Activated naive CD4-positive, alpha-beta T cell (primary cell): ENCODE results near the gene CELF2.
"Not testable (repeated sequence)": the region's sequence is repeated elsewhere in the genome, so short reads cannot be mapped to it uniquely, and the experiment has no call there.

Source experiments
- DNase-seq, 4 experiments: peaks; one replicate each; lab custom pipeline; 2025; lab: John Stamatoyannopoulos, UW

Gene CELF2

DNA sequence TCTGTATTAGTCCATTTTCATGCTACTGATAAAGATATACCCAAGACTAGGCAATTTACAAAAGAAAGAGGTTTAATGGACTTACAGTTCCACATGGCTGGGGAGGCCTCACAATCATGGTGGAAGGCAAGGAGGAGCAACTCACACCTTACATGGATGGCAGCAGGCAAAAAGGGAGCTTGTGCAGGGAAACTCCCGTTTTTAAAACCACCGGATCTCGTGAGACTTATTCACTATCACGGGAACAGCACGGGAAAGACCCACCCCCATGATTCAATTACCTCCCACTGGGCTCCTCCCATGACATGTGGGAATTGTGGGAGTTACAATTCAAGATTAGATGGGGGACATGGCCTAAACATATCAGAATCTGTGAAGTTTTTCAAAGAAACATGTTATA lies 329.9 kb downstream of the CELF2 start:
- DNase-seq: not testable (repeated sequence)

DNA sequence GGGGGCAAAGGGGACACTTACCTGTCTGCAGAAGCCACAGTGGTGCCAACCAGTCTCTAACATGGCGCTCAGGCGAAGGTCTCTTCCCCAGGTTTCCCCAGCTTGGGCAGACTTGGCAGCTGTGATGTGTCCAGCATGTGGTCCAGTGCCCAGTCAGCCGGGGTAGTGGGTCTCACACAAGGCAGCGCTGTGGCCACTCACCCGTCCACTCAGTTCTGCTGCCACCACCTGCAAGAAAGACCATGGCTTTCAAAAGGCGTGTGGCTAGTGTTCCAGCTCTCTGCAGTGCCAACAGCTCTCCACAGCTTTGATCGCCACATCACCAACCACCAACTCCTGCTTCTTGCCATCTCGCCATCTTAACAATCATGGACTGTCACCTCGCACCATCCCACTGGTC lies 334.1 kb downstream of the CELF2 start:
- DNase-seq: no peak

DNA sequence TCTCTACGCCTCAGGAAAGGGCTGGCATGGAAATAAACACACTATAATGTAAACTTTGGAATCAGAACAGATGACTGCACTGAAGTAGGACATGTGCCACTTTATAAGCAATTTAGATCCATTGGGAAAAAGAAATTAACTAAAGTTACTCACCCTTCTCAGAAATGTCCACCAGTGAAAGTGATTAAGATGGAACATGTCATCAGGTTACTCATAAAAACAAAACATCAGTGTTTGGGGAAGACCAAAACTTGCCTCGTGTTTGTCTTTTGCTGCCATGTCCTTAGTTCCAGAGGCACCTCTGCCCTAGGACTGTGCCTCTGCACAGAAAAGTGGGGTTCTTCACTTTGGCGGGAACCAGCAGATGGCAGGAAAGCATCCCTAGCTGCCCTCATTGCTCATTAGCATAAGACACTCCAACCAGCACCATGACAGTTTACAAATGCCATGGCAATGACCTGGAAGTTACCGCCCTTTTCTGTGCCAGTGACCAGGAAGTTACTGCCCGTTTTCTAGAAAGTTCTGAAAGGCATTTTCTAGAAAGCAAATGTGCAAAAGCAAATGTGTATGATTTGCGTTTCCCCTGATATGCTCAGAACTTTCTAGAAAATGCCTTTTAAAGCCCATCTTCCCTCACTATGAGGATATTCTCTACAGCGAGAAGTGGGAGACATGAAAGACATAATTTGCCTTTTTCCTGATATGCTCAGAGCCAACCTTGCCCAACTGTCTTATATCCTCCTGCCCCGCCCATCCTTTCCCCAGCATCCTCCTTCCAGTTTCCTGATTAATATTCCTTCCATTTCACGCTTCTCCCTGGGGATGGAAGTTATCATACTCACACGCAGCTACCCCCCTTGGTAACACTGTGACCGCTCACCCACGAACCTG lies 335.6 kb downstream of the CELF2 start:
- DNase-seq: no peak

DNA sequence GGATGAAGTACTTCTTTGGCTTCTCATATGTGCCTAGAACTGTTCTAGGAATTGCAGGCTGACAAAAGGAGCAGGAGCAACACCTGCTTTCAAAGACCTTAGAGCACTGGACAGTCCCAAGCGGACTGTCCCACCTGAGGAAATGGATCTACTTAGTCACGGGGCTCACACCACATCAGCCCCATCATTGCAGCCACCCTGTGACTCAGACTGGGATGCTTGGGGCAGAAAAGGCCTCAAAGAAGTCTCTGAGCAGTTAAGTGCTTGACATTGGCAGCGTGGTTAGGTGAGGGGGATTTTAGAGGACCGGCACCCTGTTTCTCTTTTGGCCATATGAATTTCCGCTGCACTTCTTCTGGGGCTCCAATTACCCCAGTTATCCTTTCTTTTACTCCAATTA lies 337.2 kb downstream of the CELF2 start:
- no peak for DNase-seq

DNA sequence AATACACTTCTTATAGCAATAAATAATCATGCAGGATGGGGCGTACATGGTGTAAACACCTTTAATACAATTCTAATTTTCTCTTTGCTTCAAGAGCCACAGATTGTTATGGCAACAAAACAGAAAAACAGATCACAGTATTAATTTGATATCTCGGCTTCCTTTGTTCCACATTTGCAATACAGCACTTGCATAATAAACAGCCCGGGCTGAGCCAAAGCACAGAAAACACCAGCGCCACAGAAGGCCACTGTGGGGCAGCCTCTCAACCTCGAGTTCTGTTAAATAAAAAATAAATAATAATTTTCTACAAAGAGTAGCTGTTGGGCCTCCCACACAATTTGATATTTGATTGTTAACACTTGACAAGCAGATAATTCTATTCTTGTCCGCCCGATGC lies 337.9 kb downstream of the CELF2 start:
- no peak for DNase-seq

DNA sequence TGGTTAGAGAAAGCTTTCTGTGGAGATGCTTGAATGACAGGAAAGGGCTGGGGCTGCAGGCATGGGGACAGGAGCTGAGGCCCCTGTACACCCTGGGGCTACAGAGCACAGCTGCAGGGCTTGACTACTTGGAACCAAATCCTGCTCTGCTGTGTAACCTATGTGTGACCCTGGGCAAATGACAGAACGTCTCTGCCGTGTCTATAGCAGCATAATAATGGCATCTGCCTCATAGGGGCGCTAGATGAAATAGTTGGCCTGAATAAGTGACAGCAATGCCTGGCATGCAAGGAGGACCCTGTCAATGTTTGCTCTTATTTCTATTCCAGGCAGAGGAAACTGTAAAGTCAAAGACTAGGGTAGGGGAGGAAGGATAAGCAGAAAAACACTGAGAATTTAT lies 339.8 kb downstream of the CELF2 start:
- no peak for DNase-seq

DNA sequence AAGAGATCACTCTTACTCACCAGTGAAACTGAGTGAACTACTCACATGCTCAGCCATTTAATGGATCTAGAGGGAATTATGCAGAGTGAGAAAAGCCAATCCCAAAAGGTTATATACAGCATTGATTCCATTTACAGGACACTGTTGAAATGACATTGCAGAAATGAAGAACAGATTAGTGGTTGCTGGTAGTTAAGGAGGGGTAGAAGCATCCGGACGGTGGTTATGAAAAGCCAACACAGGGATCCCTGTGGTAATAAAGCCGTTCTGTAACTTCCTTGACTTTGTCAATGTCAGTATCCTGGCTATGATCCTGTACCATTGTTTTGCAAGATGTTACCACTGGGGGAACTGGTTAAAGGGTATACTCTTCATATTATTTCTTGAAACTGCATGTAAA lies 340.3 kb downstream of the CELF2 start:
- no peak for DNase-seq

DNA sequence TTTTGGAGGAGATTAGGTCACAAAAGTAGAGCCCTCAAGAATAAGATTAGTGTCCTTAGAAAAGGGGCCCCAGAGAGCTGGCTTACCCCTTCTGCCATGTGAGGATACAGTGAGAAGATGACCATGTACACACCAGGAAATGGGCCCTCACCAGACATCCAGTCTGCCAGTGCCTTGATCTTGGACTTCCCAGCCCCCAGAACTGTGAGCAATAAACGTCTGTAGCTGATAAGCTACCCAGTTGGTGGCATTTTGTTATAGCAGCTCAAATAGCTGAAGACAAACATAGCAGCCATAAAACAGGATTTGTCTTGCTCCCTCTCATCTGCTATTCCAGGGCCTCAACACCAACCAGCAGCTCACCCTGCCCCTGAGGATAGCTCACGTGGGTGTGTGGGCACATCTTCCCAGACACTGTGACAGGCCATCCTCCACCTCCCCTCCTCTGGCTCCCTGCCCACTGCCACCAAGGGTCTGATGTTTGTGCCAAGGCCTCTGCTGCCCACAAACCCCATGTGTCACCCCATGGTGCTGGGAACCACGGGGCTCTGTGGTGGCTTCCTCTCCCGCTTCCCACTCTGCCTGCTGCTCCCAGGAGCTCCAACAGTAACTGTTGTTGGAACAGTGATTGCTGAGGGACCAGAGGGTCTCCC lies 341.4 kb downstream of the CELF2 start:
- no peak for DNase-seq

DNA sequence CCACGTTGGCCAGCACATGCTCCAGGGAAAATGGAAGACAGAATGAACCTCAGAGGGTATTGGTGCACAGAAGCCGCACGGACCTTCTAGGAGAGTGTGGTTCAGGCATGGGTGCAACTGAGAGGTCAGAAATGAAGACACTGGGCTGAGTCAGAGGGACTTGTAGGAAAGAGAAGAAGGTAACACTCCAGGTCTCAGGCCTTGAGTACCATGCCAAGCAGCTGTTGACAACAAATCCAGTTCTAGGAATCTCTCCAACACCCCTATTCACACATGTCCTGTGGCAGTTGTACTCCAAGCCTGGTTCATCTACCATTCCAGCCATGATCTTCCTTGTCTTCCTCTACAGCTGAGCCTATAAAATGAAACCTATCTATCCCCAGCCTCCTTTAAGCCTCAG lies 342.2 kb downstream of the CELF2 start:
- no peak for DNase-seq

DNA sequence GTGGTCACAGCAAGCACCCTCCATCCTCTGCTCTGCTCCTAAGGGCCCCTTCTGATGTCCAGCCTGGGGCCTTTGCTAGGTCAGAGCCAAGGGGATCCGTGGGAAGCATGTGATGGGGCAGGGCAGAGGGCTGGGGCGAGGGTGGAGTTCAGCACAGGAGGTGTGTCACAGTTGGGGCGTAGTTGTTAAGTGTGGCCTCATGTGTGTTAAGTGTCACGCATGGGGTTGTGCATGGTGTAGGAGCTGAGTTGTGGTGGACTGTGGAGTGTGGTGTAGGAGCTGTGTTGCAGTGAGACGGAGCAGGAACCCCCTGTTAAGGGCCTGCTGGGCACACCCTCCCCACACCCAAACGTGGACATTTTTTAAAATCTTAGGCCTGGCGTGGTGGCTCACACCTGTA lies 345.8 kb downstream of the CELF2 start:
- DNase-seq: no peak

DNA sequence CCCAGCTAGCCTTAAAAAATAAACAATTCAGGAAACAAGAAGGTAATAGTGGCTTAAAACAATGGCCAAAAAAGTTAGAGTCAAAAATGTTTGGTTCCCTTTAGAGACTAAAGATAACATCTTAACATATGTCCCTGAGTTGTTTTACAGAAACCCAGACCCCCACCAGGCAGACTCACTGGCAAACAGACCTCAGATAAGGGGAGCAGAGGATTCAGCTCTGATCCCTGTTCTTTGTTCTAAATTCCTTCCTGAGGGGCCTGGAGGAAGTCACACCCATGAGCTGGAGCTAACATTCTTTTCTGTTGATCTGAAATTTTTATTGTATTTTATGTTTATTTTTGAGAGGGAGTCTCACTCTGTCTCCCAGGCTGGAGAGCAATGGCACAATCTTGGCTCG lies 346.6 kb downstream of the CELF2 start:
- no peak for DNase-seq

DNA sequence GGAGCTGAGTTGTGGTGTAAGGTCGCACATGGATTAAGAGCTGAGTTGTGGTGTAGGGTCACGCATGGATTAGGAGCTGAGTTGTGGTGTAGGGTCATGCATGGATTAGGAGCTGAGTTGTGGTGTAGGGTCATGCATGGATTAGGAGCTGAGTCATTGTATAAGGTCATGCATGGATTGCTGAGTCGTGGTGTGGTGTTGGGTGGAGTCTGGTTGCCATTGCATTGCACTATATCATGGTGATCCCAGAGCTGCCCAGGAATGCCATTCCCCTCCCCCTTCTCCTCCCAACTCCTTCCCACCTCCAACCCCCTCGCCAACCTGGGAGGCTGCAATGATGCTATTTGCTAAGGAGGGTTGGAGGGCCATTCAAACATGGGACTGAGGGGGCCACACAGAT lies 349.2 kb downstream of the CELF2 start:
- DNase-seq: not testable (repeated sequence)

DNA sequence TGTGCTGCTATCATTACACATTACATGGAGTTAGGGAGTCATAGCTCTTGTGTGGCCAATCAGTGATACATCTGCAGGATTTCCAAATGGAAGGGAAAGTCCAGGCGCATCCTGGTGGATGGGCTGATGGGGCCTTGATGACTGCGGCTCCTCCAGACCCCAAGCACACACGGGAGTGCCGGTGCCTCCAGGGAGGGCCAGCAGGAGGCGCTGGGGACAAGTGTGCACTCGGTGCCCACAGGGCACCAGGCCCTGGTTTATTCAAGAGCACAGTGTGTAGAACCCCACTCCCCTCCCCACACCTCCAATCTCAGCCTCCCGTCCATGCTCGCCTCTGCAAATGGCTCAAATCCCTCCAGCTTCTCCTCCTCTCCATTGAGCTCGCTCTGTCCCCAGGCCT lies 349.8 kb downstream of the CELF2 start:
- DNase-seq: no peak

DNA sequence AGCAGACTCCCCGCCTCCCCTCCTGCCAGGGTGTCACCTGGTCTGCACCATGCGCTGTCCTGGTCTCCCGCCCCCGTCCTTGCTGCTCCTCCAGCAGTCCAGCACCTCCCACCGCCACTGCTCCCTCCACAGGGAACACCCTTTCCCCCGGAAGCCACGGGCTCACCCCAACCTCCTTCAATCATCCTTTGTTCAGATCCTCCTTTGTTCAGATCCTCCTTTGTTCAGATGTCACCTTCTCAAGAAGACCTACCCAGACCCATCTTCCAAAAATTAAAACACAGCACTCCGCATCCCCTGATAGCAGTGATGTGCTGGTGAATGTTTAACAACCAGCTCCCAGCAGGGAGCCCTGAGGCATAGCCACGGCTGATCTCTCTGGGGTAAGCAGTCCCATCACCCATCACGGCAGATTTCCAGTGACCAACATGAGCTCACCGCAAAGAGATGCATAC lies 356.1 kb downstream of the CELF2 start:
- DNase-seq: no peak

DNA sequence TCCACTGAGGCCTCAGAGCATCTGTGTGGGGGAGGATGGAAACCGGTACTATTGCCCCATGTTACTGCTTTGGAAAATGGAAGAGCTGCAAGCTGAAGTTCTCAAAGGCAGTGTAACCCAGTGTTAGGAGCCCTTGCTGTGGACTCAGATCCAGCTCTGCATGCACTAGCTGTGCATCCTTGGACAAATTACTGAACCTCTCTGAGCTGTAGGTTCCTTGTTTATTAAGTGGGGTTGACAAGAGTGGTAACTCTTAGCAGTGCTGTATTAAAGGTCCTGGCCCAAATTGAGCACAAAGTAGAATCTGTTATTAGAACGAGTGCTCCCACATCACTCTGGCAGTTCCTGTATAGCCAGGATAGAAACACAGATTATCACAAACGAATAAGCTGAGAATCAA lies 359.6 kb downstream of the CELF2 start:
- no peak for DNase-seq

DNA sequence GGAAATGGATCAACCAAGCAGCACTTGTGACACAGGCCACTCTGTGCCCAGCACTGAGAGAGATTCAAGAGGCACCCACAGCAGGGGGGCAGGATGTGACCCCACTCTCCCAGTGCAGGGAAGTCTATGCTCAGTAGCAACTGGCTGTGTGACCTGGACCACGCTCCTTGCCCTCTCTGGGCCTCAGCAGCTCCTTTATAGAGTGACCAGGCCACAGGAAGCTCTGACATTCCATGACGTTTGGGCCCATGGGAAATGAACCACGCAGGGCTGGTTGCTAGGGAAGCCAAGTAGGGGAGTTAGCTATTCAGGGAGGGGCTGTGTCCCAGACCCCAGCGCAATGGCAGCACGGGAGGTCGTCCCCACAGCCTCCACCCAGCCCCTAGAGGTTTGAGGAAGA lies 361.2 kb downstream of the CELF2 start:
- DNase-seq: no peak

DNA sequence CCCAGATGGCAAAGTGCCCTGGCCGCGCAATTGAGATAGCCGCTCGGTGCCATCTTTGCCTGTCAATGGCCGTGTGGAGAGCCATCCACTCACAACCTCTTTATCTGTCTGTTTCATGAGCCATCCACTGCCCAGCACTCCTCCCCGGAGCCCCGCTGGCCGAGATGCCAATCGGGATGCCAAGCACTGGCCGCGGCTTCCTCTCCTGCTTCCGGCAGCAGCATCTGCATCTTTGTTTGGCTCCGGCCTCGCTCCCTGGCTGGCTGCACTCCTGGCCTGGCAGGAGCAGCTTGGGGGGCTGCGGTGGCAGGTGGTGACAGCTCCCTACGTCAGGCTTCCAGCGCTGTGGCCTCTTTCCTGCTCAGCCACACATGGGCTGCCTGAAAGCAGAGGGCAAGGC lies 362.1 kb downstream of the CELF2 start:
- no peak for DNase-seq

DNA sequence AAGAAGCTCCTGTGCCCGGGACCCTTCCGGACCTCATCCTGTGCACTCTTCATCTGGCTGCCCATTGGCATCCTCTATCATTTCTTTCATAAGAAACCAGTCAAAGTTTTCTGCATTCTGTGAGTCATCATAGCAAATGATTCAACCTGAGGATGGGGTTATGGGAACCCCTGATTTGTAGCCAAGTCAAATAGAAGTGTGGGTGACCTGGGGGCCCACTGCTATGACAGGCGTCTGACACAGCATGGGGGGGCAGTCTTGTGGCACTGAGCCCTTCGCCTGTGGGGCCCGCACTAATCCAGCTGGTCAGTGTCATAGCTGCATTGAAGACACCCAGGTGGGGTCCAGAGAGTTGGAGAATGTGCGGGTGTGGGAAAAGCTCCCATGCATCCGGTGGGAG lies 363.4 kb downstream of the CELF2 start:
- DNase-seq: no peak

DNA sequence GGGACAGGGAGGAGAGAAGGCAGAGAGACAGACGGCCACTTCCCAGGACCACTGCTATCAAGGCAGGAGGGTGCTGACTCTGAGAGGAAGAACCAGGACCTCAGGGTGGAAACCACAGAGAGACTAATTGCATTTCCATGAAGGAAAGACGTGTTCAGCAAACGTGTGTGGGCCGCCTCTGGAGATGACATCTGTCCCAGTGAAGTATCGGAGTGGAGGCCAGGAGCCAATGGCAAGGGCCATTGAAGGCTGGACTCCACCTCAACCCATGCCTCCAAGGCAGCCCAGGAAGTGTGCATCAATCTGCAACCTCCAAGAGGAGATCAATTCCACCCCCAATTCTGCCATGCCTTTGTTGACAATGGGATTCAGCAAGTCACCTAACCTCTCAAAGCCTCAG lies 363.8 kb downstream of the CELF2 start:
- no peak for DNase-seq

DNA sequence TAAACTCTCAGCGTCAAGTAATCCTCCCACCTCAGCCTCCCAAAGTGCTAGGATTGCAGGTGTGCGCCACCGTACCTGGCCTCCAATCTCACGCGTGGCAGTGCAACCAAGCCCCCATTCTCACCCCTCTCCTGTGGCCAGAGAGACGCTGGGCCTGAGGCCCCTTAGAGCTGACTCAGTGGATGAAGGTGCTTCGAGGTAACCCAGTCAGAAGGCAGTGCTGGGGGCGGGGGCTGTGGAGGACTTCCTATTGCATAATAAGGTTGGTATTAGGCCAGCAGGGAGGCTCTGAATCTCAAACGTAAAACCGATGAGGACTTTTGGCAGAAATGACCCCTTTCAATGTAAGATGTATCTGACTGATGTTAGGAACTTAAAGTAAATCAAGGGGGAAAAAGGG lies 364.5 kb downstream of the CELF2 start:
- no peak for DNase-seq

DNA sequence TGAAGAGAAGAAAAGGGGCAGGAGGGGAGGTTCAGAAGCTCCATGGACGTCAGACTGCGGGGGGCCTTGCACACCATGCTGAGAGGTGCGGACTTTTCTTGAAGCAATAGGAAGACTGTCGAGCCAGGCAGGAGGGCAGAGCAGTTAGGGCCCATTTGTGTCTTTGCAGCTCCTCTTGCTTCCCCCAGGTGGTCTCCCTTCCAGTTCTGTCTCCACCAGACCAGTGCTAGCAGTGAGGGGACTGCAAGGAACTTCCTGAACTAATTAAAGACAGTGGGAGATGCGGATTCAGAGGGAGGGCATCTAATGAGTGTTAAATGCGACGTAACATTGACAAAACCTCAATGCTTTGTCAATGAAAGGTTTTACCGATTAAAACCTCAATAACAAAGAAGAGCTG lies 368.4 kb downstream of the CELF2 start:
- no peak for DNase-seq
